Measurements from ENCODE around the gene ATE1.

Gene ATE1

DNA sequence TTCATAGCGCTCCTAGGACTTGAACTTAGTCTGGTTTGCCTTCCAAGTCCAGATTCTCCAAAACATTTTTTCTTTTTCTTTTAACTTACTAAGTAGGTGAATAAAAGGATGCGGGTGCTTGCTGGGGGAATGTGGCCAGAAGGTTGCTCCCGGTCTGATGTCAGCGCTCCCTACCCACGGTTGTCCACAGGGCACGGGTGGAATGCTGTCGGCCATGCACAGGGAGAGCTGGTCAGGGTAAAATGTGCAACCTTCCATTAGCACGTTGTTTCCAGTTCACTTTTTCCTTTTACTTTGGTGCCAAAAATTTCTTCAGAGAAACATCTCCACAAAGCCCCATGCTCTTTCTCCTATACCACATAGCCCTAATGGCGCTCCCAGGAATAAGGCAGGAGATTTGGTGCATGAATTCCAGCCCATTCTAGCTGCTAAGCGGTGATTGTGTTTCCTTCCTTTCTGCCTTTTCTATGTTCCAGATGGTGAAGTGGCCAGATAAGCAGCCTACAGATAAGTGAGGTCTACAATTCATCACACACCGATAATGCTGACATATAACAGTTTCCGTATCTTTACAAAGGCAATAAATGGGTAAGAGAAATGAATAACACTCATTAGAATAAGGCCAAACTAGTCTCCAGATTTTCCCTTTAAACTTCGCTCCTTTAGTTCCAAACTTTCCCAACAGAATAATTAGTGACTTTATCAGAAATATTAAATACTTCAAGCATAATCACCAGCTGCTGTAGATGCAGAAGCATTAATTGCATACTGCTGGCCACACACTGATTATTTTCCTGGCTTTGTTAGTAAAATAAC, 191.3 kb downstream of the ATE1 start:
- H3K4me3 Mint-ChIP-seq: no peak overlapping the region
- H3K27me3 Mint-ChIP-seq: peaks cover 58% of the 10 kb centered on the region
- H3K27ac Mint-ChIP-seq: no peak overlapping the region
- DNase-seq (no peak), ATAC-seq (no peak)
- no peaks in the 10 kb centered on the region for H3K9me3 Mint-ChIP-seq
- H3K4me1 Mint-ChIP-seq: peaks cover 11% of the 10 kb centered on the region

DNA sequence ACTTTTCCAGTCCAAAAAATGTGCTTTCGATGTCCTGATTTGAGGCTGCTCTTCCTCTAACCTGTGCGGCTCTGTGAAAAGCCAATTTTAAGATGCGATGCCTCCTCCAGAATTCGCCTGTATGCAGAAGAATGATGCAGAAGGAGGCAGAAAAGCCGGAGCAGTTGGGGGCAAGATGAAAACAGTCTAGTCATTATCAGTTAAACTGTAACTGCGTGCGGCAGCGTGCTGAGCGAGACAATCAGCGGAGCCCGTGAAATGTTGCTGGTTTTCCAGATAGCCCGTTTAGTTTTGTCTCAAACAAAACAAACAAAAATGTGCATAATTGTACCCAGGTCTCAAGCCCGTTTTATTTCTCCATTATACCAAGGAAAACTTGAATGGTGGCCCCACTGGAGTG, 192.6 kb downstream of the ATE1 start:
- Mint-ChIP-seq H3K4me1 (peaks cover 6% of the 10 kb centered on the region), H3K4me3 (no peak overlapping the region), H3K27ac (no peak overlapping the region), H3K27me3 (peaks cover 64% of the 10 kb centered on the region), H3K9me3 (no peaks in the 10 kb centered on the region)
- DNase-seq (no peak), ATAC-seq (no peak)

DNA sequence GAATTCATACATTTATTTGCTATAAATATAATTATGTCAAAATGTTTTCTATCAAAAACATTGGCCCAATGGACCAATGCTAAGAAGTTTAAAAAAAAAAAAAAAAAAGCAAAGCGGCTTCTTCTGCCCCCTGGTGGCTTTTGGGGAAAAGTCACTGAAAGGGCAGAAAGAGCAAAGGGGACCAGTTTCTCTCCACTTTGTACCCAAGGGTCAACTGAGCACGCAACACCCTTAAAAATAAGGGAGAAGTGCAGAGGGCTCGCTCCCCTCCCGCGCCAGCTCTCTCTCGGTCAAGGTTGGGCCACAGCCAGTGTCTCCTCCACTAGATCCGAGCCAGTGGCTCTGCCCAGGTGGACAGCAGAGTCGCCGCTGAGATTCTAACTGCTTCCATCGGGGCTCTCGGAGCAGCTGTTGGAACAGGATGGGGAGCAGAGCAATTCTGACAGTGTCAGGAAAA, 193.2 kb downstream of the ATE1 start:
- no peak overlapping the region for H3K27ac Mint-ChIP-seq
- peak in 1 of 2 donors; percentile 9 for DNase-seq
- H3K9me3 Mint-ChIP-seq: no peaks in the 10 kb centered on the region
- peaks cover 6% of the 10 kb centered on the region for H3K4me1 Mint-ChIP-seq
- no peak for ATAC-seq
- peaks cover 64% of the 10 kb centered on the region for H3K27me3 Mint-ChIP-seq
- H3K4me3 Mint-ChIP-seq: no peak overlapping the region

DNA sequence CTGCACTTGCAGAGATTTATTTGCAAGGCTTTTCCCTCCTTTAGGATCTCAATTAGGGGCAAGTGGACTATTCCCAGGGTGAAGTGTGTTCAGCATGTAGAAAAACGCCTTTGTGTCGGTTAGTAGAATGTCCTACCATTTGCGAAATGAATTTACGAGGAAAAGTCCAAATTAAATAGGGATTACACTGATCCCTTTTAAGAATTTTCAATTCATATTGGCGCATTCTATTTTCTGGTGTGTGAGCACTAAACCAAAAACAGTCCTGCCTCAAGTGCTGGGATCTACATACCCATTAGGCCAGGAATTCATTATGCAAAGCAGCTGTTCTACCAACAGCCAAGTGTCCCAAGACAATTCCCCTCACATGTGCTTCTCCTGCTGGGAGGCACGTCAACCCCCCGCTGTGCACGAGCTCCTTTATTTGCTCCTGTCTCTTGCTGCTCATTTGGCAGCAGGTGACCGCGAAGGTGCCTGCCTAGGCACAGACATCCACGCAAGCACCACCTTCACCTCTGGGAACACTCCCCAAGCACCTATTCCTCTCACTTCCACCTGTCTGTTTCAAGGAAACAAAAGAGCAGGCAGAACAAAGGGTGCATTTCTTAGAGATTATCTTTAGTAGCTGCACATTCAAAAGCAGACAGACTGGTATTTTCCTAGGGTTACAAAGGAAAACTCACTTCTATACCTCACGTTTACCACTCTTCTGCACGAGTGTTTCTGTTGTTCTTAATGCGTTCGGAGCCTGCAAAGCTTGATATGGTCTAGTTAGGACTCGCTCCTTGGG, 195.0 kb downstream of the ATE1 start:
- H3K27me3 Mint-ChIP-seq: peaks cover 64% of the 10 kb centered on the region
- H3K4me3 Mint-ChIP-seq: no peak overlapping the region
- DNase-seq: no peak
- no peak overlapping the region for H3K27ac Mint-ChIP-seq
- H3K9me3 Mint-ChIP-seq: no peaks in the 10 kb centered on the region
- H3K4me1 Mint-ChIP-seq: no peaks in the 10 kb centered on the region
- no peak for ATAC-seq

DNA sequence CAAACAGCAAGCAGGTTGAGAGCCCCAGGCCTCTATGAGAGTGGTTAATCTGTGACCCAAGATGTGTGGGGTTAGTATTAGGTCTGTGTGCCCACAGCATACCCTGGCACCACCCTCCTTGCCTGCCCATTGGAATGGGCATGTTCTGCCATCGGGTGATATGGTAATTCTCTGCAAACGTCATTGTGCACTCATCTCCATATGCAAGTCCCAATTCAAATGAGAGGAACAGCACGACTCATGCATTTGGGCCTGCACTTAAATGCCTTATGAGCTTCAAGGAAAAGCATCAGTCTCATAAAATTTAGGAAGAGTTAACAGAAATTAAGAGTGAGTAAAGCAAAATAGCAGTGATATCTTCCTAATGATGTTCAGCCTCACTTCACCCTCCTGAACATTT, 195.7 kb downstream of the ATE1 start:
- peaks cover 60% of the 10 kb centered on the region for H3K27me3 Mint-ChIP-seq
- H3K4me3 Mint-ChIP-seq: no peak overlapping the region
- ATAC-seq: no peak

DNA sequence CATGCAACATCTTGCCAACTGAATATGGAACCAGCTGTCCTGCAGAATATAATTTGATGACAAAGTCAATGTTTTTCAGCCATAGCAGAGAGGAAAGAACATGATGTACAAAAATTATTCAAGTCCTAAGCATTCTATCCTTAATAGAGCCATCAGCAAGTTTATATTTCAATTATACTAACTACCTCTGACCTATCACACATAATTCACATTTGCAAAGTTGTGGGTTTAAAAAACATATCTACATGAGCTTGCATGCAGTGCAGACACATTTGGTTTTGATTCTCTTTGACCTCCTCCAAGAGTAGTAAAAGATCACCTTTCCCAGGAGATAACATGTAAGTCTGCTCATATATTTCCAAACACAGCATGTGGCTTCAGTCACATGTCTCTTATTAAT, 203.5 kb downstream of the ATE1 start:
- Mint-ChIP-seq H3K4me3 (no peak overlapping the region), H3K27ac (no peak overlapping the region), H3K27me3 (peaks cover 15% of the 10 kb centered on the region), H3K4me1 (no peaks in the 10 kb centered on the region), H3K9me3 (no peaks in the 10 kb centered on the region)
- ATAC-seq: no peak
- DNase-seq: no peak

More for the DNA sequence above, 195.7 kb downstream of the ATE1 start:
- Mint-ChIP-seq H3K4me1 (no peaks in the 10 kb centered on the region), H3K9me3 (no peaks in the 10 kb centered on the region), H3K27ac (no peak overlapping the region)
- DNase-seq: no peak

DNA sequence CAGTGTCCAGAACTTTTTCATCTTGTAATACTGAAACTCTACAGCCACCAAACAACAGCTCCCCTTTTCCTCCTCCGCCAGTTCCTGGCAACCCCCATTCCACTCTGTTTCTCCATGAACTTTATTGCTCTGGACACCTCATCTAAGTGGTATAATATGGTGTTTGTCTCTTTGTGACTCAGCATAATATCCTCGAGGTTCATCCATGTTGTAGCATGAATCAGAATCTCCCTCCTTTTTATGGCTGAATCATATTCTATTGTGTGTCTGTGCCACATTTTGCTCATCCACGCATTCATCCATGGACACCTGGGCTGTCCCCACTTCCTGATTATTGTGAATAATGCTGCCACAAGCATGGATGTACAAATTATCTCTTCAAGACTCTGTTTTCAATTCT, 205.2 kb downstream of the ATE1 start:
- no peaks in the 10 kb centered on the region for H3K9me3 Mint-ChIP-seq
- ATAC-seq: no peak
- no peak overlapping the region for H3K27ac Mint-ChIP-seq
- H3K4me3 Mint-ChIP-seq: no peak overlapping the region
- H3K4me1 Mint-ChIP-seq: no peaks in the 10 kb centered on the region
- no peak for DNase-seq
- H3K27me3 Mint-ChIP-seq: peaks cover 27% of the 10 kb centered on the region

DNA sequence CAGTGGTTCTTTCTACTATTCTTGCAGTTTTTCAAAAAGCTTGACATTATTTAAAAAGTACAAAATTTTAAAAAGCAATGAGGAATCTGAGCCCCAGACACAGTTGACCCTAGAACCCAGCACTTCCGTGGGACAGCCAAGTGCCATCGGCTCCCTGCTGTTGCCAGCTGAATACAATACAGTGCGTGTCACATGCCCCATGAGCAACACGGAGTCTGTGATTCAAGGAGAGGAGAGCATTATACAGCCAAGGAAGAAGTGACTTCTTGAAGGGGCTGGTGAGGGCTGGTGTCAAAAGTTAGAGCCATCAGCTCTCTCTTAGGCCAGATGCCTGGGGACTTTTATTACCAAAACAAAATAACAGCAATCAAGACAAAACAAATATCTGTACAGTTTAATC, 206.6 kb downstream of the ATE1 start:
- Mint-ChIP-seq H3K27me3 (peaks cover 34% of the 10 kb centered on the region), H3K27ac (peak overlapping the region in 1 of 2 donors; percentile 49), H3K9me3 (no peaks in the 10 kb centered on the region), H3K4me3 (no peak overlapping the region), H3K4me1 (no peaks in the 10 kb centered on the region)
- no peak for ATAC-seq
- DNase-seq: no peak

DNA sequence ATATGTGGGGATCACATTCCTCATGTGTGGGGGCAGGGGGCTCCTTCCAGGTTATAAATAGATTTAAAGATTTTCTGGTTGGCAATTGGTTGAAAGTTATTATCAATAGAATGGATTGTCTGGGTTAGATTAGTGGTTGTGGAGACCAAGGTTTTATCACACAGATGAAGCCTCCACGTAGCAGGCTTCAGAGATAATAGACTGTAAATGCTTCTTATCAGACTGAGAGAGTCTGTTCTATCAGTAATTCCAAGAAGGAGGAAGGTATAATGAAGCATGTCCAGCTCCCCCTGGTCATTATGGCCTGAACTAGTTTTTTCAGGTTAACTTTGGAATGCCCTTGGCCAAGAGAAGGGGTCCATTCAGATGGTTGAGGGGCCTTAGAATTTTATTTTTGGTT, 211.9 kb downstream of the ATE1 start:
- Mint-ChIP-seq H3K4me3 (no peak overlapping the region), H3K9me3 (no peaks in the 10 kb centered on the region), H3K4me1 (no peaks in the 10 kb centered on the region)

DNA sequence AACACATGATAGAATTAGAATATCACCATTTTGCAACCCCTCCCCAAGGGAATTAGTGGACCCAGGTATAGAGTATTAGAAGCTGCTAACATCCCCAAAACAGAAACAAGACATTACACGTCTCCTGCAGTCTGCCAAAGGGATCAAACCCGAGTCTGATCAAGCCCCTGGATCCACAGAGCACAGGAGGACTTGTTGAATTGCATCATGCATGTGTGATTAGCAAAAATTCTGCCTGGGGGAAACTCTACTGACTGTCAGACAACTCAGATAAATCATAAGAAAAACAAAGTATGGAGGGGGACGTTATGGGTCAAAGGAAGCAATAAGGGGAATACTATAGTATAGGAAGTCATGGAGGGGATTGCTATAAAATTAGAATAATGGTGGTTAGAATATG, 212.8 kb downstream of the ATE1 start:
- no peaks in the 10 kb centered on the region for H3K9me3 Mint-ChIP-seq
- ATAC-seq: no peak
- H3K27me3 Mint-ChIP-seq: peaks cover 32% of the 10 kb centered on the region
- H3K27ac Mint-ChIP-seq: peak overlapping the region in 1 of 2 donors; percentile 68
- H3K4me3 Mint-ChIP-seq: no peak overlapping the region
- no peaks in the 10 kb centered on the region for H3K4me1 Mint-ChIP-seq
- no peak for DNase-seq

More for the DNA sequence above, 211.9 kb downstream of the ATE1 start:
- ATAC-seq (no peak), DNase-seq (no peak)
- peaks cover 23% of the 10 kb centered on the region for H3K27me3 Mint-ChIP-seq
- no peak overlapping the region for H3K27ac Mint-ChIP-seq

DNA sequence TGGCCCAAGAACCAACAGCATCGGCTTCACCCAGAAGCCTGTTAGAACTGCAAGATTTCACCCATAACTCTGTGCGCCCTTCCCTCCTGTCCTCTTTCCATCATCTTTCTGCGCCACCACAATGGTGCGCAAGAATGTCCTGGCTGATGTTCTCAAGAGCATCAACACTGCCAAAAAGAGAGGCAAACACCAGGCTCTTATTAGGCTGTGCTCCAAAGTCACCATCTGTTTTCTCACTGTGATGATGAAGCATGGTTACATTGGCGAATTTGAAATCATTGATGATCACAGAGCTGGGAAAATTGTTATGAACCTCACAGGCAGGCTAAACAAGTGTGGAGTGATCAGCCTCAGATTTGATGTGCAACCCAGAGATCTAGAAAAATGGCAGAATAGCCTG, 214.3 kb downstream of the ATE1 start:
- H3K27ac Mint-ChIP-seq: no peak overlapping the region

DNA sequence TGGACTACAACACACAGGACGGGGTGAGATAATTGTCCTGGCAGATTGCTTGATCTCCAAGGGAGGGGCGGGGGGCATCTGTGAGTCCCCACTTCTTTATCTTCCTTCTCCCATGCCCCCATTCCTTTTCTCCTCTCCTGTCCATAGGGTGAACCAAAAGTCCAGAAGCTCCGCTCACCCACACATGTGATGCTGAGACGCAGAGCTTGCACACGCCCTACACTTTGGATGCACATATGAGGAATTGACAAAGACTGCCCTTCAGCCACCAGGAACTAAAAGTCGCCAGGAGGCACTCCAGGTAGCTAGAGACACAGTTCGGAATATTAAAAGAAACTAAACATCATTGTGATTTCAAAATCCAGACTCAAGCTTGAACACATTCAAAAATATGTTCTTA, 216.9 kb downstream of the ATE1 start:
- no peak for ATAC-seq
- Mint-ChIP-seq H3K9me3 (no peaks in the 10 kb centered on the region), H3K4me3 (no peak overlapping the region), H3K27me3 (peaks cover 42% of the 10 kb centered on the region), H3K27ac (no peak overlapping the region), H3K4me1 (no peaks in the 10 kb centered on the region)
- DNase-seq: no peak

More for the DNA sequence above, 214.3 kb downstream of the ATE1 start:
- no peak overlapping the region for H3K4me3 Mint-ChIP-seq
- peaks cover 38% of the 10 kb centered on the region for H3K27me3 Mint-ChIP-seq
- H3K9me3 Mint-ChIP-seq: no peaks in the 10 kb centered on the region
- DNase-seq: no peak
- ATAC-seq: no peak
- no peaks in the 10 kb centered on the region for H3K4me1 Mint-ChIP-seq

DNA sequence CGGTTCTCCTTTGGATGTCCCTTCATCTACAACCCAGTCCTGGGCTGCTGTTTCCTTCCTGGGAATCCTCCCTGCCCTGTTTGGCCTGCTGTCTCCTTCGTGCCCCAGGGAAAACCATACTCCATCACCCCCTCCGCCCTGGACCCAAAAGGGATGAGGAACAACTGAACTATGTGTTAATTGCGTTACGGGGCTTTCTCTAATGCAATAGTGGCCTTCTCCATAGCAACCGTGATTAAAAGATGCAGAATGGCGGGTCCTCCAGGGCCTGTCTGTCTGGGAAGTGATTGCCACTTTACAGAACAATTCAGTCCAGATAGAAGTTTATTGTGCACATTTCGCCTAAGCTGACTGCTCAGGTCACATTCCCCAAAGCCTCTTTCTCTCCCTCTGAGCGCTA, 217.6 kb downstream of the ATE1 start:
- no peak overlapping the region for H3K4me3 Mint-ChIP-seq
- H3K9me3 Mint-ChIP-seq: no peaks in the 10 kb centered on the region
- no peaks in the 10 kb centered on the region for H3K4me1 Mint-ChIP-seq
- no peak overlapping the region for H3K27ac Mint-ChIP-seq
- ATAC-seq: no peak
- H3K27me3 Mint-ChIP-seq: peaks cover 42% of the 10 kb centered on the region
- DNase-seq: no peak

DNA sequence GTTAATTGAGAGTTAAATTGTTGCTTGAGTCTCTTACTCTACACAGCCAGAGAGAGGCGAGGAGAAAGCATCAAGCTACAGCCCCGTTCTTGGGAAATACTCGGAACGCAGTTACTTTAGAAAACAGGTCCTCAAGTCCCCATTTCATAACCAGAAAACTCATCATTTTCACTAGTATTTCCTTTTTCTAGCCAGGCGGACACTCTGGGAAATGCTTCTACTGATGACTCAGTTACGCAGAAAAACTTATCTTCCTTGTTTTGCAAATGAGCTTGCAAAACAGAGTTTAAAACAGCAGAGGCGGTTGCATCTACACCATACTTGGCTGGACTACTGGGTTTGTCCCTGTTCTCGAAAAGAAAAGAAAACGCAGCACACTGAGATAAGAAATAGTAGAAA, 218.2 kb downstream of the ATE1 start:
- H3K27ac Mint-ChIP-seq: no peak overlapping the region
- H3K4me3 Mint-ChIP-seq: no peak overlapping the region
- peaks cover 42% of the 10 kb centered on the region for H3K27me3 Mint-ChIP-seq
- no peak for DNase-seq
- ATAC-seq: no peak
- no peaks in the 10 kb centered on the region for H3K9me3 Mint-ChIP-seq
- H3K4me1 Mint-ChIP-seq: no peaks in the 10 kb centered on the region

DNA sequence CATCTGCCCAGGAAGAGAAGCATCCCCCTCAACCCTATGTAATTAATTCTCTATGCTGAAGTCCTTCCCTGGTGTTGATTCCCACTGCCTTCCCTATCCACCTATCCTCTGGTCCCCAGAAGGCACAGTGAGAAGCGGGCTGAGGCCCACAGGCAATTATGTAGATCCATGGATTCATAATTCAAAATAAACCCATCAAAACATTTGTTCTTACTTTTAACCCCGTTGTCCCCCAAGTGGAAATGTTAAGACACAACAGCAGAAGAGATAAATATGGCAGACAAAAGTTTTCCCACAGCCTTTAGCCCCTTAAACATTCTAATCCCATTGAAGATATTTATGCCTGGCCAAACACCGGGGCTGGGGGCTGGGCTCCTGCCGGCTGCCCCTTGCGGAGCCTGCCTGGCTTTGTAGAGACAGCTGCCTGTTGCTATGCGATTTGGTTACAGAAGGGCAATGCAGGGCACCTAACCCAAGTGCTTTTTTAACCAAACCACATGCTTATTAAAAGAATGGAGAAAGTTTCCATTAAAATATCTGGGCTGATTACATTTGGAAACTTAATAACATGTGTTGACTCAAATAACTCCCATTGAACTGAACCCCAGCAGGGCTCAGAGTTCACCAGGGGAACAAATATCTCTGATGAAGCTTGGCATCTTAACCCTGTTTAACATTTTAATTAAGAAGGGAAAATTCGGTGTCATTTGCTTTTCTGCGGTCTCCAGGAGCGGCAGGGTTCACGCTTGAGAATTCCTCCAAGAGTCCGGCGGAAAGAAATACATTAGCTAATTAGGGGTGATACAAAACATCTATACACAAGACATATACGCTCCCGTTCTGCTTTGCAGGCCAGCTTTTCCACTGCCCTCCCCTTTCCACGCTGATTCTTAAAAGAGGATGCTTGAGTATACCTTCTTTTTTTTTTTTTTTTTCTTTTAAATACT, 218.8 kb downstream of the ATE1 start:
- no peak for ATAC-seq
- Mint-ChIP-seq H3K27me3 (peaks cover 42% of the 10 kb centered on the region), H3K27ac (no peak overlapping the region)

More for the DNA sequence above, 218.8 kb downstream of the ATE1 start:
- Mint-ChIP-seq H3K9me3 (no peaks in the 10 kb centered on the region), H3K4me3 (no peak overlapping the region), H3K4me1 (no peaks in the 10 kb centered on the region)
- DNase-seq: no peak
